Smooth muscle cell (in vitro differentiated cells): ENCODE results near the gene EIF5A. TPM values are rescaled to one million over a fixed set of nuclear protein-coding genes. Genes with fewer than 3 reads are reported as not detected.
"Not testable (repeated sequence)": the region's sequence is repeated elsewhere in the genome, so short reads cannot be mapped to it uniquely, and the experiment has no call there.

Source experiments
- DNase-seq: peaks from one replicate; lab custom pipeline; 2025; ENCODE audit not compliant: unreplicated experiment; lab: John Stamatoyannopoulos, UW
- H2AFZ ChIP-seq: fragments of 200-600 bp; sonication (generic); 2 replicates; pipeline ENCODE4 v1.6.0; 2016; ENCODE audit warnings: antibody characterized with exemption, low read depth, mild to moderate bottlenecking
- H3F3A ChIP-seq: fragments of 200-600 bp; sonication (generic); 2 replicates; pipeline ENCODE4 v1.6.0; 2017; ENCODE audit warnings: antibody characterized with exemption, low read depth
- H3K27ac ChIP-seq: fragments of 200-600 bp; sonication (generic); 2 replicates; pipeline ENCODE4 v1.5.1; 2016; ENCODE audit warnings: low read depth, mild to moderate bottlenecking
- H3K27me3 ChIP-seq: fragments of 200-600 bp; sonication (generic); 2 replicates; pipeline ENCODE4 v1.6.1; 2016; ENCODE audit warnings: low read depth, mild to moderate bottlenecking
- H3K36me3 ChIP-seq: fragments of 200-600 bp; sonication (generic); 2 replicates; pipeline ENCODE4 v1.5.1; 2016; ENCODE audit warnings: low read depth
- H3K4me1 ChIP-seq: fragments of 200-600 bp; sonication (generic); 2 replicates; pipeline ENCODE4 v1.5.1; 2016; ENCODE audit warnings: low read depth
- H3K4me2 ChIP-seq: fragments of 200-600 bp; sonication (generic); 2 replicates; pipeline ENCODE4 v1.6.0; 2016; ENCODE audit warnings: mild to moderate bottlenecking
- H3K4me3 ChIP-seq: fragments of 200-600 bp; sonication (generic); 2 replicates; pipeline ENCODE4 v1.5.1; 2016; ENCODE audit warnings: mild to moderate bottlenecking
- H3K79me2 ChIP-seq: fragments of 200-600 bp; sonication (generic); 2 replicates; pipeline ENCODE4 v1.6.0; 2016; ENCODE audit warnings: low read depth, mild to moderate bottlenecking
- H3K9ac ChIP-seq: fragments of 200-600 bp; sonication (generic); 2 replicates; pipeline ENCODE4 v1.6.0; 2016; ENCODE audit warnings: low read depth
- H3K9me3 ChIP-seq: fragments of 200-600 bp; sonication (generic); replicated peaks from 2 replicates; pipeline ENCODE4 v1.5.1; 2016; ENCODE audit warnings: low read depth
- H4K20me1 ChIP-seq: fragments of 200-600 bp; sonication (generic); 2 replicates; pipeline ENCODE4 v1.6.0; 2016; ENCODE audit warnings: low read depth
- CTCF ChIP-seq: fragments of 200-600 bp; sonication (generic); IDR thresholded peaks from 2 replicates; pipeline ENCODE4 v1.5.1; 2017; ENCODE audit warnings: borderline replicate concordance, mild to moderate bottlenecking, antibody characterized with exemption; ENCODE audit not compliant: insufficient read depth, poor library complexity, severe bottlenecking
- WGBS: methylation state at CpG from one replicate; pipeline ENCODE4 v1.1.7; 2016; ENCODE audit warnings: low lambda C conversion rate; 5-methylcytosine and 5-hydroxymethylcytosine counted together
- polyA plus RNA-seq: library from polyadenylated mRNA; unstranded; fragments of >200 nt; fragmentation: Nextera tagmentation; extraction: Ambion mirVana; gene quantifications from 2 replicates; pipeline ENCODE4 v1.2.1, GENCODE V29; 2016
- total RNA-seq: library from RNA; depleted of rRNA; stranded (reverse); fragments of >200 nt; gene quantifications from 2 replicates; pipeline ENCODE4 v1.2.3, GENCODE V29; 2014

EIF5A gene
- total and polyA plus RNA-seq, 2 experiments from 2014 or later, result 323 to 797 TPM

- no peaks in the 10 kb centered on the region for H4K20me1 ChIP-seq
- peaks cover 10% of the 10 kb centered on the region for H3K79me2 ChIP-seq
- H3K27ac ChIP-seq, result no peak overlapping the region
- WGBS, result 92% methylated on average over 7 of the region's 7 CpGs
- H3K36me3 ChIP-seq, result no peaks in the 10 kb centered on the region
- DNase-seq, result no peak
- no peak for TF ChIP-seq CTCF
- no peak overlapping the region for H3K4me3 ChIP-seq
- H3F3A ChIP-seq, result no peaks in the 10 kb centered on the region
- no peak overlapping the region for H2AFZ ChIP-seq
- no peak overlapping the region for H3K4me2 ChIP-seq
- H3K9me3 ChIP-seq, result no peaks in the 10 kb centered on the region
- peaks cover 14% of the 10 kb centered on the region for H3K4me1 ChIP-seq
- H3K9ac ChIP-seq, result no peak overlapping the region
- no peaks in the 10 kb centered on the region for H3K27me3 ChIP-seq
These were observed 24.7 kb downstream of the EIF5A start for GRCh38 chr17:7332111-7332510.

- not testable (repeated sequence) for H3K9ac ChIP-seq, H3K27me3 ChIP-seq, H3K36me3 ChIP-seq, H3K9me3 ChIP-seq, H3K4me2 ChIP-seq, H3F3A ChIP-seq, H3K4me3 ChIP-seq, H3K27ac ChIP-seq, H2AFZ ChIP-seq, H4K20me1 ChIP-seq, DNase-seq
- WGBS, result 71% methylated on average over 14 of the region's 14 CpGs
- Histone ChIP-seq H3K4me1 (peaks cover 14% of the 10 kb centered on the region), H3K79me2 (peaks cover 10% of the 10 kb centered on the region)
These were observed 25.2 kb downstream of the EIF5A start for GRCh38 chr17:7332600-7333069.

- Histone ChIP-seq H3F3A (no peaks in the 10 kb centered on the region), H3K4me1 (peaks cover 5% of the 10 kb centered on the region), H3K36me3 (no peaks in the 10 kb centered on the region), H2AFZ (no peak overlapping the region), H3K79me2 (no peaks in the 10 kb centered on the region), H3K27me3 (no peaks in the 10 kb centered on the region), H3K4me2 (no peak overlapping the region), H3K9me3 (no peaks in the 10 kb centered on the region), H3K9ac (no peak overlapping the region), H3K4me3 (no peak overlapping the region), H4K20me1 (no peaks in the 10 kb centered on the region), H3K27ac (no peak overlapping the region)
- TF ChIP-seq CTCF, result no peak
- WGBS, result 91% methylated on average over 3 of the region's 3 CpGs
- DNase-seq, result no peak
These were observed 27.6 kb downstream of the EIF5A start for GRCh38 chr17:7334938-7335538.

DNA sequence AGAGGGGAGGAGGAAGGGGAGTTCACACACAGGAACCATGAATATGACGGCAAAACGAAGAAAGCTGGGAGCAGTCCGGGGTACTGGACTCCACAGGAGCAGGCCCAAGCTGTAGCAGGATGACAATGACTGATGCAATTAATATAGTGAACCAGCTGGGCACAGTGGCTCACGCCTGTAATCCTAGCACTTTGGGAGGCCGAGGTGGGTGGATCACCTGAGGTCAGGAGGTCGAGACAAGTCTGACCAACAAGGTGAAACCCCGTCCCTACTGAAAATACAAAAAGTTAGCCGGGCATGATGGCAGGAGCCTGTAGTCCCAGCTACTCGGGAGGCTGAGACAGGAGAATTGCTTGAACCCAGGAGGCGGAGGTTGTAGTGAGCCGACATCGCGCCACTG is 28.3 kb downstream of the EIF5A start:
- H3K4me1 ChIP-seq, DNase-seq, H2AFZ ChIP-seq, H3K79me2 ChIP-seq, H4K20me1 ChIP-seq, H3K4me3 ChIP-seq, H3K9me3 ChIP-seq, H3F3A ChIP-seq, H3K36me3 ChIP-seq, H3K4me2 ChIP-seq, H3K9ac ChIP-seq, H3K27ac ChIP-seq, H3K27me3 ChIP-seq: not testable (repeated sequence)
- 94% methylated on average over 13 of the region's 13 CpGs for WGBS
